Keratinocyte (primary cell): Measurements from ENCODE around the gene ZNF646. TPM values are rescaled to one million over a fixed set of nuclear protein-coding genes. Genes with fewer than 3 reads are reported as not detected.

Experiments
- DNase-seq: peaks from one replicate; pipeline ENCODE4 v3.0.0-alpha.2; 2011; ENCODE audit warnings: low read depth, missing footprints, low spot score
- FAIRE-seq: peaks from 2 replicates; lab custom pipeline; 2011; peaks lifted over from hg19 to GRCh38; lab: Jason Lieb, UNC
- H2AFZ ChIP-seq: 2 replicates; pipeline ENCODE4 v1.6.0; 2012; ENCODE audit warnings: low read length, control low read depth, inconsistent platforms; ENCODE audit not compliant: control insufficient read depth
- H3K27ac ChIP-seq: 2 replicates; pipeline ENCODE4 v1.5.1; 2011; ENCODE audit warnings: low read length; ENCODE audit not compliant: control insufficient read depth, insufficient read depth
- H3K27me3 ChIP-seq: 3 replicates; pipeline ENCODE4 v1.6.0; 2011; ENCODE audit warnings: low read length; ENCODE audit not compliant: control insufficient read depth, insufficient read depth; ENCODE audit errors: extremely low read depth
- H3K36me3 ChIP-seq, 2 experiments: 2 replicates in 1 of 2; 3 replicates in 1 of 2; pipeline ENCODE4 v1.5.1; 2011; ENCODE audit warnings: low read length in 2 of 2, mild to moderate bottlenecking in 1 of 2; ENCODE audit not compliant: control insufficient read depth in 2 of 2, insufficient read depth in 2 of 2; ENCODE audit errors: extremely low read depth in 1 of 2
- H3K4me1 ChIP-seq: 3 replicates; pipeline ENCODE4 v1.5.1; 2011; ENCODE audit warnings: low read length; ENCODE audit not compliant: control insufficient read depth, insufficient read depth; ENCODE audit errors: extremely low read depth
- H3K4me2 ChIP-seq: 3 replicates; pipeline ENCODE4 v1.6.0; 2011; ENCODE audit warnings: low read depth, low read length; ENCODE audit not compliant: control insufficient read depth, insufficient read depth; ENCODE audit errors: extremely low read depth
- H3K4me3 ChIP-seq, 3 experiments: fragments of 200-600 bp in 1 of 3; sonication (generic) in 1 of 3; 2 replicates in 2 of 3; 3 replicates in 1 of 3; pipeline ENCODE4 v1.5.1; 2011 to 2016; ENCODE audit warnings: low read length in 3 of 3, mild to moderate bottlenecking in 3 of 3, control low read depth in 2 of 3, inconsistent platforms in 1 of 3, low read depth in 1 of 3, mixed read lengths in 1 of 3, mixed run types in 1 of 3, moderate library complexity in 1 of 3; ENCODE audit not compliant: control insufficient read depth in 2 of 3, insufficient read depth in 2 of 3; ENCODE audit errors: extremely low read depth in 1 of 3
- H3K79me2 ChIP-seq: 2 replicates; pipeline ENCODE4 v1.6.0; 2012; ENCODE audit warnings: low read length; ENCODE audit not compliant: control insufficient read depth, insufficient read depth
- H3K9ac ChIP-seq: 3 replicates; pipeline ENCODE4 v1.6.0; 2011; ENCODE audit warnings: low read length; ENCODE audit not compliant: control insufficient read depth, insufficient read depth; ENCODE audit errors: extremely low read depth
- H3K9me1 ChIP-seq: 3 replicates; pipeline ENCODE4 v1.6.0; 2011; ENCODE audit warnings: low read length; ENCODE audit not compliant: control insufficient read depth, insufficient read depth; ENCODE audit errors: extremely low read depth
- H3K9me3 ChIP-seq: 2 replicates; pipeline ENCODE4 v1.5.1; 2012; ENCODE audit warnings: low read depth, low read length; ENCODE audit not compliant: control insufficient read depth
- H4K20me1 ChIP-seq: 3 replicates; pipeline ENCODE4 v1.6.0; 2011; ENCODE audit warnings: low read length; ENCODE audit not compliant: control insufficient read depth, insufficient read depth; ENCODE audit errors: extremely low read depth
- EZH2 ChIP-seq: IDR thresholded peaks from one replicate; pipeline ENCODE4 v1.6.1; 2012; ENCODE audit warnings: inconsistent platforms, mild to moderate bottlenecking, low read length, moderate library complexity
- dilution Hi-C: fragments of 300-500 bp; cut with MboI; formaldehyde crosslinking; loops from one replicate; pipeline ENCODE4 v1.7.0; 2020; ENCODE audit warnings: low sequenced_read_pairs; ENCODE audit not compliant: extremely low pct_ligation_motif_present
- polyA plus RNA-seq, 5 experiments: library from polyadenylated mRNA; depleted of rRNA in 3 of 5; stranded (reverse) in 3 of 5; stranded (forward) in 1 of 5; unstranded in 1 of 5; fragments of >200 nt; gene quantifications; 1 replicate in 1 of 5; 2 replicates in 3 of 5; 3 replicates in 1 of 5; pipeline versions ENCODE4 v1.2.1 to v1.2.3, GENCODE V29; 2011 to 2012; ENCODE audit warnings: missing spikeins in 2 of 5, low read depth in 1 of 5, low replicate concordance in 1 of 5
- TF ChIP-seq, protein P1 (sequence below), 3 experiments: IDR thresholded peaks in 1 of 3; conservative IDR thresholded peaks in 1 of 3; optimal IDR thresholded peaks in 1 of 3; 2 replicates in 2 of 3; 3 replicates in 1 of 3; pipeline versions ENCODE3 to v1.5.1; 2011; ENCODE audit warnings: low read length in 3 of 3, mild to moderate bottlenecking in 3 of 3, moderate library complexity in 2 of 3, control low read depth in 1 of 3, inconsistent platforms in 1 of 3; ENCODE audit not compliant: insufficient read depth in 2 of 3; ENCODE audit errors: extremely low read depth in 1 of 3

ZNF646 gene
- polyA plus RNA-seq, 1 donor (not counting 4 experiments of a cell fraction or from before 2014, with no cell fraction given): 2.5 TPM

DNA sequence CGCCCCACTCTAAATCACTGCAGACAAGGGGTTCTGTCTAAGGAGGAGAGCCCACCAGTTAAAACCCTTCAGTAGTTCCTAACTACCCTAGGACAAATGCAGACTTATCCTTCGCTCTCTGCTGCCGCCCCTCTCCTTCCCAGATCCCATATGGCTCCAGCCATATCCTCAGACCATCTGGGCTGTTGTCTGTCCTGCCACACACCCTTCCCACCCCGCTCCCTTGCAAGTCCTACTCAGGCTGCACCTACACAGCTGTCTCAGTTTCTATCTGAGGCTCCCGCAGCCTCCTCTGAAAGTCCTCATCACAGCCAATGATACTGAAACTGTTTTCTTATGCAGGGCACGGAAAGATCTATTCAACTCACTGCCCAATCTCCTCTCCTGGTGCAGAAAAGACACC, 33.2 kb downstream of the ZNF646 start:
- H4K20me1 ChIP-seq: no peaks in the 10 kb centered on the region
- peak overlapping the region; percentile 33 for H2AFZ ChIP-seq
- DNase-seq: no peak
- H3K27ac ChIP-seq: no peak overlapping the region
- H3K9me3 ChIP-seq: no peaks in the 10 kb centered on the region
- H3K36me3 ChIP-seq: peaks cover 18 to 24% of the 10 kb centered on the region in 2 experiments
- FAIRE-seq: no peak
- no peak overlapping the region for H3K9ac ChIP-seq
- H3K4me1 ChIP-seq: peaks cover 5% of the 10 kb centered on the region
- no peak for TF ChIP-seq EZH2
- TF ChIP-seq, protein P1, sequence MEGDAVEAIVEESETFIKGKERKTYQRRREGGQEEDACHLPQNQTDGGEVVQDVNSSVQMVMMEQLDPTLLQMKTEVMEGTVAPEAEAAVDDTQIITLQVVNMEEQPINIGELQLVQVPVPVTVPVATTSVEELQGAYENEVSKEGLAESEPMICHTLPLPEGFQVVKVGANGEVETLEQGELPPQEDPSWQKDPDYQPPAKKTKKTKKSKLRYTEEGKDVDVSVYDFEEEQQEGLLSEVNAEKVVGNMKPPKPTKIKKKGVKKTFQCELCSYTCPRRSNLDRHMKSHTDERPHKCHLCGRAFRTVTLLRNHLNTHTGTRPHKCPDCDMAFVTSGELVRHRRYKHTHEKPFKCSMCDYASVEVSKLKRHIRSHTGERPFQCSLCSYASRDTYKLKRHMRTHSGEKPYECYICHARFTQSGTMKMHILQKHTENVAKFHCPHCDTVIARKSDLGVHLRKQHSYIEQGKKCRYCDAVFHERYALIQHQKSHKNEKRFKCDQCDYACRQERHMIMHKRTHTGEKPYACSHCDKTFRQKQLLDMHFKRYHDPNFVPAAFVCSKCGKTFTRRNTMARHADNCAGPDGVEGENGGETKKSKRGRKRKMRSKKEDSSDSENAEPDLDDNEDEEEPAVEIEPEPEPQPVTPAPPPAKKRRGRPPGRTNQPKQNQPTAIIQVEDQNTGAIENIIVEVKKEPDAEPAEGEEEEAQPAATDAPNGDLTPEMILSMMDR (optimal IDR thresholded peaks at IDR 0.05 in 1 of 3, IDR thresholded peaks at IDR 0.05 in 1 of 3, conservative IDR thresholded peaks at IDR 0.05 in 1 of 3; ENCODE audit: extremely low read depth in 1 of 3, insufficient read depth in 2 of 3, low read length in 3 of 3): no peak
- peak overlapping the region; percentile 74 for H3K4me2 ChIP-seq
- H3K27me3 ChIP-seq: no peaks in the 10 kb centered on the region
- dilution Hi-C loops: no loop called here
- H3K79me2 ChIP-seq: peaks cover 17% of the 10 kb centered on the region
- H3K4me3 ChIP-seq: no peak overlapping the region
- no peaks in the 10 kb centered on the region for H3K9me1 ChIP-seq

DNA sequence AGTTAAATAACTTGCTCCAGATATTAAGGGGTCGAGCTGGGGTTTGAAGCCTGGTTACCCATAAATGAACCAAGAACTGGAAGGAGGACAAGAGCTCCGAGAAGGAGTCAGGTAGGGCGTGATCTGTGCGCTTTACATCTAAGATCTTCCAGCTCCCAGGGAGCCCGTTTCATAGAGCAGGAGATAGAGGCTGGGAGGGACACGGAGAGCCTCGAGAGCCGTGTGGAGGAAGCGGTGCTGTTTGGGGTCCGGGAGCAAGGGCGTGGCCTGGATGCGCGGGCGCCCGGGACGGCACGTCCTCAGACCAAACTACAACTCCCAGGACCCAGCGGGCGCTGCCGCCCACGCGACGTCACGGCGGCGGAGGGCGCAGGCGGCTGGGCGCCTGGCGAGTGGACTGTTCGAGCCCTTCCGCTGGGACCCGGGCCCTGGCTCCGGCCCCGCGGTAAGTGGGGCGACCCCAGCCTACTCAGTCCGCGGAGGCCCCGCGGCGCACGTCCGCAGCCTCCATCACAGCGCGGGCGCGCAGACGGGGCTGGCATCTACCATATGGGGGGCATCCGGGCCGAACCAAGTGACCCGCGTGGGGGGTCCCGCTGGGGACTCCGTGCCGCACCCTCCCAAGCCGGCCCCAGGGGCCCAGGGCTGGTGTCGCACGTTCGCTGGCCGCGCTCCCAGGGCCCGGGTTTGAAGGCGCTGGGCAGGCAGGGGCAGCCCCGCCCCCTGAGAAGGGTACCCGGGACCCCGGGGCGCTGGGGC, 34.0 kb downstream of the ZNF646 start, which contains the start of gene BCKDK:
Gene BCKDK (plus strand): TSS at position 352 of the 759 bp plus-strand sequence. CDS start 838 bp downstream, outside the sequence.
- H3K4me2 ChIP-seq: peak within 1 kb of the TSS; percentile 74
- H3K4me3 ChIP-seq: peak within 1 kb of the TSS; percentile 79 to 91 (median 87)
- peaks cover 18 to 24% of the 10 kb centered on the region in 2 experiments for H3K36me3 ChIP-seq
- no peaks in the 10 kb centered on the region for H3K9me3 ChIP-seq
- H3K27me3 ChIP-seq: no peaks in the 10 kb centered on the region
- peaks cover 17% of the 10 kb centered on the region for H3K79me2 ChIP-seq
- peak within 1 kb of the TSS; percentile 83 for H3K9ac ChIP-seq
- TF ChIP-seq, protein P1 (optimal IDR thresholded peaks at IDR 0.05 in 1 of 3, IDR thresholded peaks at IDR 0.05 in 1 of 3, conservative IDR thresholded peaks at IDR 0.05 in 1 of 3; ENCODE audit: extremely low read depth in 1 of 3, insufficient read depth in 2 of 3, low read length in 3 of 3): no peak
- H2AFZ ChIP-seq: peak within 1 kb of the TSS; percentile 92
- no peak for DNase-seq
- no peak for FAIRE-seq
- peak within 1 kb of the TSS; percentile 54 for H3K27ac ChIP-seq
- H3K4me1 ChIP-seq: peaks cover 5% of the 10 kb centered on the region
- H3K9me1 ChIP-seq: no peaks in the 10 kb centered on the region
- H4K20me1 ChIP-seq: no peaks in the 10 kb centered on the region
- dilution Hi-C loops: no loop called here
